NCI-H1436 treated with DMSO at 0.1 percent for 48 hours (cell line): ENCODE data around the gene SYT11.
"Not testable (repeated sequence)": the region's sequence is repeated elsewhere in the genome, so short reads cannot be mapped to it uniquely, and the experiment has no call there.

Experiments
- DNase-seq: peaks from one replicate; lab custom pipeline; 2025; lab: John Stamatoyannopoulos, UW

The SYT11 gene

DNA sequence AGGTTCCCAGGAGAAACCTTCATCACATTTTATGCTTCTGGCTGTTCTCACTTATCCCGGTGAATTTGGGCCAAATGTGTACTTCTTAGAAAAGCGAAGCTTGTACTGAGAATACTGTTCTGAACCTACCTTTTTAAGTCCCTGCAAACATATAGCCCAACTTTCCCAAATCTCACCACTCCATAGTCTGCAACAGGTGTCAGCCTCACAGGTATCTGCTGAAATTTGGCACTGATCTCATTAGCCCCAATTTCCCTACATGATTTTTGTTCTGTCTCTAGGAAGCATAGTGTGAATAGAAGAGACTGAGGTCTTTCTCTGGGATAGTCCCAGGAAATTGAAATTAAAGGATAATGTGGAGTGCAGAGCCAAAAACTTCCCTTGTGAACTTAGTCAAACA lies 40.3 kb downstream of the SYT11 start:
- no peak for DNase-seq

GRCh38 chr1:155900161-155900560 lies 40.8 kb downstream of the SYT11 start:
- DNase-seq, result no peak

GRCh38 chr1:155904261-155904660 lies 44.9 kb downstream of the SYT11 start:
- DNase-seq, result no peak

DNA sequence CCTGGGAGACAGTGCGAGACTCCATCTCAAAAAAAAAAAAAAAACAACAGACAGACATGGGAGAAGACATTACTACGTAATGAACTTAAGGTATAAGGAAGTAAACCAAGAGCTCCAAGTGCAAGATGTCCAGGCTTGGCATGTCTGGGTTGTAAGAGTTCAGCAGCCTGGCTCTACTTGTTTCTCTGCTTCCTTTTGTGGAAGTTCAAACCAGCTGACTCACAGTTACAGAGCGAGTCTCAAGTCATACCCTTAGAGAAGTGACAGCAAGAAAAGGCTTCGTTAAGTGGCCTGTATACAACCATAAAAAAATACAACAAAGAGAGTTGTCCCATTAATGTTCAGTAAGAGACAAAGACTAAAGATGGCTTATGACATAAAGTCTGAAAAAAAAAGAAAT lies 50.5 kb downstream of the SYT11 start:
- no peak for DNase-seq

- no peak for DNase-seq
Measured at GRCh38 chr1:155910621-155911121, 51.3 kb downstream of the SYT11 start.

DNA sequence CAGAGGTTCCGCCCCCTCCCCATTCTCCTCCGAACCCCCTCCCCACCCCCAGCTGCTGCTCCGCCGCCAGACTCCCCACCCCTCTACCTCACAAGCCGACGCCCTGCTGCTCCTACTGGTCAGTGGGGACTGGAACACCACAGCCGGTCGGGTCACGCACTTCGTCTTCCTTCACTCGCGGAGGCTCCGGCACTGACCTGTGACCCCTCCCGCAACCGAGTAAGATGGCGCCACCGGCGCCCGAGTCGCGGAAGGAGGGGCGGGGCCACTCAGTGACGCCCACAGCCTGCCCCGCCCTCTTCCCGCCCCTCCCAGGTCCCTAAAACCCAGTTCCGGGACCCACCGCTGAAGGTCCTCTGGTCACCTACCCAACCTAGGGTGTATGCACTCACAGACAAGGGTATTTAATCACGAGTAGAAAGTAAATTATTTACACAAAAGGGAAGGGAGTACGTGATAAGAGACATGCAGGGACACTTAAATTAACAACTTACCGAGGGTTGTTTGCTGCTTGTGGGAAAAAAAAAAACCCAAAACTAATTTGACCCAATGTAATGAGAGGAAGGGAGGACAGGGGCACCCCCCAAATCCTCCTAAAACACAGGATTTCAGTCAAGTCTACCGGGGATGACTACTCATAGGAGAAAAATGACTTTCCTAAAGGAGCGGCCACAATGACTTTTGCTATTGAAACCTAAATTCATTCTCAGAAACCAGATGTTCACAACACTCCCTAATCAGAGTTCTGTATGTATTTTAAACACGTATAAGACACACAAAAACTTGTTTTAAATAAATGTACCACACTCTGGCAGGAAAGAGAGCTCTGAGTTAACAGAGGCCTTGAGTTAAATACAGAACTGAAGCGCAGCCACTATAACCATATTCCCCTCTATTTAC lies 52.0 kb downstream of the SYT11 start, which contains the start of gene RIT1:
RIT1 (minus strand) TSS at position 194 of the 900 bp plus-strand sequence. CDS start 588 bp downstream, outside the sequence.
- no peak for DNase-seq

DNA sequence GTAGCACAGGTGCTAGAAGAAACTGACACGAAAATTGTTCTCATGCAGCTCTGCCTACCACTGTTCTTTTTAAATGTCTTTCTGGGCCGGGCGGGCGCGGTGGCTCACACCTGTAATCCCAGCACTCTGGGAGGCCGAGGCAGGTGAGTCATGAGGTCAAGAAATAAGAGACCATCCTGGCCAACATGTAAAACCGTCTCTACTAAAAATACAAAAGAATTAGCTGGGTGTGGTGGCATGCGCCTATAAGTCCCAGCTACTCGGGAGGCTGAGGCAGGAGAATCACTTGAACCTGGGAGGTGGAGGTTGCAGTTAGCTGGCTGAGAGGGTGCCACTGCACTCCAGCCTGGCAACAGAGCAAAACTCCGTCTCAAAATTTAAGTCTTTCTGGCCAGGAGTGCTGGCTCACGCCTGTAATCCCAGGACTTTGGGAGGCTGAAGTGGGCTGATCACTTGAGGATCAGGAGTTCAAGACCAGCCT lies 52.7 kb downstream of the SYT11 start:
- DNase-seq, result no peak

DNA sequence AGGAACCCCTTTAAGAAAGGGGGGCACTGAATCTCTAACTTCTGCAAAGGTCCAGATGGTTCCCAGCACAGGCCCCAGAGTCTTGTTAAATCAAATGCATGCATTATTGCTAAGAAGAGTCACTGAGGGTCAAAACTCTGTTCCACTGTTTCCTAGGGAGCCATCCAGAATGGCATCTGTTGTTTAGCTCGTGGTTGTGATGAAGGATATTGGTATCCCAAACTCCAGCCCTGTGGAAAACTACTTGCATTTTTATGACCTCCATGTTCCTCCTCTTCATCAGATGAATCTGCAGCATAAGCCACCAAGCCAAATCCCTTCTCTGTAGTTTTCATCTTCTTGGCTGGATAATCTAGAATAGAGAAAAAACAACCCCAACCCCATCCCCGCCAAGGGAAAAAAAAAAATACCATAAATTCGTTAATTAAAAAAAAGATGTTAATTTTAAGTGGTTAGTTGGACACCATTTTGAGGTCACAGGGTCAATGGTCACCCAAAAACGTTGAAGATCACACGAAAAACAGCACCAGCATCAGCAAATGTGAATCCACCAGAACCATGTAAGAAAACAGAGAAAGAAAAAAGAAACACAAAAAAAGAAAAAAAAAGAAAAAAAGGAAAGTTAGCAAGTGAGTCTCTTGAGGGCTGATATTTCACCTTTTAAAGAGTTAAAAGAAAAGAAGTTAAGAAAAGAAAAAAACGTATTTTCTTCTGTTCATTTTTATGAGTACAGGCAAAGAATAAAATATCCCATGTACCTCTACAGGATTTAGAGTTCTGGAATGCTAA lies 54.8 kb downstream of the SYT11 start:
- DNase-seq, result no peak

DNA sequence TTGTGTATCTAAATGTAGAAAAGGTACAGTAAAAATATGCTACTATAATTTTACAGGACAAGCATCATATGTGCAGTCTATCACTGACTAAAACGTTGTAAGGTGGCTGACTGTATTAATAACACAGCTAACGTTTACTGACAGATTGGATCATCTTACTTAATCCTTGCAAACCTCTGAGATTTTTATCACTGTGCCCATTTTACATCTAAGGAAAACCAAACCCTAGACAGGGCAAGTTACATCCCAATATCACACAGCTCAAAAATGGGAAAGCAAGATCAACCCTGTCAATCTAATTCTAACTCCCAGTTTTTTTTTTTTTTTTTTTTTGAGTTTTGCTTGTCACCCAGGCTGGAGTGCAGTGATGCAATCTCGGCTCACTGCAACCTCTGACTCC lies 59.3 kb downstream of the SYT11 start:
- no peak for DNase-seq

- DNase-seq, result no peak
Measured at GRCh38 chr1:155919801-155920200, 60.4 kb downstream of the SYT11 start.

DNA sequence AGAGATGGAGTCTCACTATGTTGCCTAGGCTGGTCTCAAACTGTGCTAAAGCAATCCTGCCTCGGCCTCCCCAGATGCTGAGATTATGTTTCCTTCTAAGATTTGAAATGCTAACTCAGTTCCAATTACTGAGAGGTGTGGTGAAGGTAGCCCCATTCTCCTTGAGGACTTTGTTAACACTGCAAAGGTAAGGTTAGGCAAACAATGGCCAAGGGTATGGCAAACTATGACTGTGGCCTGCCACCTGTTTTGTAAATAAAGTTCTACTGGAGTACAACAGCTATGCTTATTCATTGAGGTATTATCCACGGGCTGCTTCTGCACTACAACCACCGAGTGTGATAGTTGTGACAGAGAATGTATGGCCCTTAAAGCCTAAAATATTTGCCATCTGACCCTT lies 61.4 kb downstream of the SYT11 start:
- DNase-seq, result no peak

DNA sequence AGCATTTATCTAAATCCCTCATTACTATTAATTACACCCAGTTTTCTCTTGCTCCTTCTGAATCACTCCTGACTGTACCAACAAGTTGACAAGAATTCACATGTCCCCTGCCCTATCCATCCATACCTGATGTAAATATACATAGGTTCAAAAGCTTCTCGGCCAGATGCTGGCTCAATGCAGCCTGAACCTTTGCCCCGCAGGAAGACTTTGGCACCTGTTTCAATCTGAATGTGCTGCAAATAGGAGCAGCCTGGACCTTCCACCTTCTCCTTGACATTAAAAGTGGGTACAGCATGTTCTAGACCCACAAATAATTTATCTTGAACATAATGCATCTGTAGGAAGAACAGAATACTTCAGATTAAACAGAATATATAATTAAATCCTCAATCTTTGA lies 66.1 kb downstream of the SYT11 start:
- DNase-seq, result no peak

- DNase-seq, result no peak
Measured at GRCh38 chr1:155929057-155929456, 69.7 kb downstream of the SYT11 start.

DNA sequence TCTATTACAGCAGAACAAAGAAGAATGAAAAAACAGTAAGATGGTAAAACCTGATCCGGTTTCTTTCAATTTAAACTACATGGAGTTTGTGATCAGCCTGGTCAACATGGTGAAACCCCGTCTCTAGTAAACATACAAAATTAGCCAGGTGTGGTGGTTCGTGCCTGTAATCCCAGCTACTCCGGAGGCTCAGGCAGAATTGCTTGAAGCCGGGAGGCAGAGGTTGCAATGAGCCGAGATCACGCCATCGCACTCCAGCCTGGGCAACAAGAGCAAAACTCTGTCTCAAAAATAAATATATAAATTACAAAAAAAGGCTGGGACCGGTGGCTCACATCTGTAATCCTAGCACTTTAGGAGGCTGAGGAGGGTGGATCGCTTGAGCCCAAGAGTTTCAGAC lies 71.4 kb downstream of the SYT11 start:
- DNase-seq, result not testable (repeated sequence)

GRCh38 chr1:155931332-155932038 lies 72.1 kb downstream of the SYT11 start:
- DNase-seq, result no peak

GRCh38 chr1:155932081-155932480 lies 72.7 kb downstream of the SYT11 start:
- DNase-seq, result no peak

DNA sequence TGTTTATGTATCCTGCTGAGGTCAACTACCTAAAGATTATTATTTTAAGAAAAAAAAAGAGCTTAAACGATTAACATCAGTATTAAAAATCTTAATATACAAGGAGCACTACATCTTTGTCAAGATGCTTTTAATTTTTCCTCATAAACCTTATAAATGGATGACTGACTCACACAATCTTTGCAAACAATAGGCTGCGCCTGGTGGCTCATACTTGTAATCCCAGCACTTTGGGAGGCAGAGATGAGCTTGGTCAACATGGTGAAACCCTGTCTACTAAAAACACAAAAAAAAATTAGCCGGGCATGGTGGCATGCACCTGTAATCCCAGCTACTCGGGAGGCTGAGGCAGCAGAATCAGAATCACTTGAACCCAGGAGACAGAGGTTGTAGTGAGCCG lies 73.1 kb downstream of the SYT11 start:
- DNase-seq, result no peak

- DNase-seq, result no peak
Measured at GRCh38 chr1:155933591-155934096, 74.3 kb downstream of the SYT11 start.

GRCh38 chr1:155934097-155934935 lies 74.9 kb downstream of the SYT11 start, which contains the start of gene KHDC4:
Gene KHDC4 (minus strand): TSS chr1:155934413. CDS start chr1:155934373, 40 bp downstream.
- DNase-seq, result peak; percentile 97
